DOHH2 (cell line): ENCODE results near the gene NR3C2.
A peak's percentile ranks its signal among the peaks of the same experiment; 100 is the strongest.

Experiments used
- H3F3A ChIP-seq: fragments of 200-600 bp; sonication (generic), shearing (Covaris generic); 2 replicates; pipeline ENCODE4 v1.6.0; 2016; ENCODE audit warnings: antibody characterized with exemption, mild to moderate bottlenecking; ENCODE audit not compliant: control insufficient read depth, insufficient read depth
- H3K27ac ChIP-seq: fragments of 200-600 bp; sonication (generic); 2 replicates; pipeline ENCODE4 v1.5.1; 2014; ENCODE audit warnings: low read depth, mild to moderate bottlenecking, low read length, moderate library complexity
- H3K27me3 ChIP-seq: fragments of 200-600 bp; sonication (generic); 2 replicates; pipeline ENCODE4 v1.6.1; 2014; ENCODE audit warnings: mild to moderate bottlenecking, low read length, mixed read lengths; ENCODE audit not compliant: control insufficient read depth
- H3K36me3 ChIP-seq: fragments of 200-600 bp; sonication (generic); 2 replicates; pipeline ENCODE4 v1.6.1; 2014; ENCODE audit warnings: mild to moderate bottlenecking, low read length, moderate library complexity, mixed read lengths; ENCODE audit not compliant: control insufficient read depth
- H3K4me1 ChIP-seq: fragments of 200-600 bp; sonication (generic); 2 replicates; pipeline ENCODE4 v1.6.1; 2014; ENCODE audit warnings: mild to moderate bottlenecking, low read length, mixed read lengths; ENCODE audit not compliant: control insufficient read depth
- H3K4me2 ChIP-seq: fragments of 200-600 bp; sonication (generic); 2 replicates; pipeline ENCODE4 v1.6.0; 2014; ENCODE audit warnings: mild to moderate bottlenecking, low read length, moderate library complexity
- H3K4me3 ChIP-seq: fragments of 200-600 bp; sonication (generic); 2 replicates; pipeline ENCODE4 v1.5.1; 2014; ENCODE audit warnings: mild to moderate bottlenecking, low read length, mixed read lengths
- H3K79me2 ChIP-seq: fragments of 200-600 bp; sonication (generic); 2 replicates; pipeline ENCODE4 v1.6.1; 2014; ENCODE audit warnings: mild to moderate bottlenecking, low read length, mixed read lengths; ENCODE audit not compliant: control insufficient read depth
- H3K9me2 ChIP-seq: fragments of 200-600 bp; sonication (generic); replicated peaks from 2 replicates; pipeline ENCODE4 v1.6.1; 2014; ENCODE audit warnings: mild to moderate bottlenecking, low read length, mixed read lengths; ENCODE audit not compliant: control insufficient read depth
- H3K9me3 ChIP-seq: fragments of 200-600 bp; sonication (generic); 2 replicates; pipeline ENCODE4 v1.6.1; 2014; ENCODE audit warnings: antibody characterized with exemption, low read length, mixed read lengths; ENCODE audit not compliant: control insufficient read depth, insufficient read depth
- H4K20me1 ChIP-seq: fragments of 200-600 bp; sonication (generic); 2 replicates; pipeline ENCODE4 v1.6.0; 2014; ENCODE audit warnings: low read depth, mild to moderate bottlenecking, antibody characterized with exemption, low read length, moderate library complexity; ENCODE audit not compliant: control insufficient read depth, insufficient read depth
- CTCF ChIP-seq: fragments of 200-600 bp; sonication (generic); IDR thresholded peaks from one replicate; pipeline ENCODE4 v1.5.1; 2014; ENCODE audit warnings: antibody characterized with exemption, mild to moderate bottlenecking, low read depth, low read length; ENCODE audit not compliant: poor library complexity, severe bottlenecking
- EZH2phosphoT487 ChIP-seq: fragments of 200-600 bp; sonication (generic); IDR thresholded peaks from 2 replicates; pipeline ENCODE4 v1.6.1; 2017; ENCODE audit warnings: borderline replicate concordance, mild to moderate bottlenecking, antibody characterized with exemption, low read length, moderate library complexity, mixed read lengths

Gene NR3C2

GRCh38 chr4:148044912-148045352 lies 397.3 kb downstream of the NR3C2 start:
- H3K4me2 ChIP-seq: no peak overlapping the region
- H4K20me1 ChIP-seq: no peaks in the 10 kb centered on the region
- no peaks in the 10 kb centered on the region for H3K4me1 ChIP-seq
- H3K27ac ChIP-seq: no peak overlapping the region
- no peaks in the 10 kb centered on the region for H3K9me3 ChIP-seq
- H3K36me3 ChIP-seq: no peaks in the 10 kb centered on the region
- no peaks in the 10 kb centered on the region for H3F3A ChIP-seq
- H3K79me2 ChIP-seq: no peaks in the 10 kb centered on the region
- no peaks in the 10 kb centered on the region for H3K9me2 ChIP-seq
- no peak overlapping the region for H3K4me3 ChIP-seq
- TF ChIP-seq CTCF (peak; percentile 16), EZH2phosphoT487 (no peak)
- H3K27me3 ChIP-seq: no peaks in the 10 kb centered on the region

- H3K27ac ChIP-seq: no peak overlapping the region
Measured at GRCh38 chr4:148044089-148044911, 397.9 kb downstream of the NR3C2 start.

GRCh38 chr4:148041606-148042329 lies 400.4 kb downstream of the NR3C2 start:
- H3K4me1 ChIP-seq: no peaks in the 10 kb centered on the region
- H3K4me2 ChIP-seq: no peak overlapping the region
- no peaks in the 10 kb centered on the region for H3K9me2 ChIP-seq
- no peaks in the 10 kb centered on the region for H3K36me3 ChIP-seq
- TF ChIP-seq CTCF (no peak), EZH2phosphoT487 (no peak)
- no peaks in the 10 kb centered on the region for H3K79me2 ChIP-seq
- no peaks in the 10 kb centered on the region for H3K9me3 ChIP-seq
- no peaks in the 10 kb centered on the region for H3F3A ChIP-seq
- no peak overlapping the region for H3K27ac ChIP-seq
- H3K27me3 ChIP-seq: no peaks in the 10 kb centered on the region
- no peak overlapping the region for H3K4me3 ChIP-seq
- H4K20me1 ChIP-seq: no peaks in the 10 kb centered on the region

More at GRCh38 chr4:148044089-148044911, 397.9 kb downstream of the NR3C2 start:
- Histone ChIP-seq H3K9me3 (no peaks in the 10 kb centered on the region), H3K79me2 (no peaks in the 10 kb centered on the region), H3K36me3 (no peaks in the 10 kb centered on the region), H3K4me1 (no peaks in the 10 kb centered on the region), H3F3A (no peaks in the 10 kb centered on the region), H3K4me2 (no peak overlapping the region), H3K9me2 (no peaks in the 10 kb centered on the region), H3K4me3 (no peak overlapping the region), H4K20me1 (no peaks in the 10 kb centered on the region), H3K27me3 (no peaks in the 10 kb centered on the region)
- TF ChIP-seq CTCF (no peak), EZH2phosphoT487 (no peak)
